Pancreas (tissue), 10 donors: Measurements from ENCODE around the gene ANO1. TPM values are rescaled to one million over a fixed set of nuclear protein-coding genes. Genes with fewer than 3 reads are reported as not detected.

Experiments used
- ATAC-seq, 4 donors: fragments of 200-7000 bp; cut with Tn5 transposase; one replicate each; pipeline versions ENCODE4 v1.8.0 to v1.9.1; 2020; ENCODE audit warnings: mild to moderate bottlenecking in 4 of 4, moderate library complexity in 4 of 4
- DNase-seq, 6 donors: peaks; one replicate each; pipeline ENCODE4 v3.0.0-alpha.2; 2020
- FAIRE-seq: peaks from 2 replicates; lab custom pipeline; 2012; peaks lifted over from hg19 to GRCh38; lab: Jason Lieb, UNC
- H3K27ac ChIP-seq, 4 donors: fragments of 200-600 bp; sonication (generic); 1 replicate in 3 of 4; 2 replicates in 1 of 4; pipeline versions ENCODE4 v1.5.0 to v1.8.0; 2020
- H3K27me3 ChIP-seq, 4 donors: fragments of 200-600 bp; one replicate each; pipeline ENCODE4 v1.8.0; 2021
- H3K36me3 ChIP-seq, 3 donors: fragments of 200-600 bp; sonication (generic) in 1 of 3; one replicate each; pipeline versions ENCODE4 v1.5.0 to v1.8.0; 2020 to 2021
- H3K4me1 ChIP-seq, 3 donors: fragments of 200-600 bp; one replicate each; pipeline ENCODE4 v1.8.0; 2021
- H3K4me3 ChIP-seq, 4 donors: fragments of 200-600 bp; sonication (generic) in 2 of 4; one replicate each; pipeline versions ENCODE4 v1.5.0 to v1.8.0; 2020 to 2021
- H3K9me3 ChIP-seq, 4 donors: fragments of 200-600 bp; one replicate each; pipeline ENCODE4 v1.8.0; 2021
- CTCF ChIP-seq, 4 donors: fragments of 200-600 bp; sonication (generic) in 3 of 4; IDR thresholded peaks; one replicate each; pipeline versions ENCODE4 v1.5.0 to v1.8.0; 2021; ENCODE audit warnings: antibody characterized with exemption in 4 of 4
- WGBS, 2 donors: extraction: QIAGEN DNeasy Blood & Tissue Kit; methylation state at CpG; one replicate each; pipeline ENCODE4 v1.1.7; 2013; 5-methylcytosine and 5-hydroxymethylcytosine counted together
- intact Hi-C, 3 donors: fragments of 100-400 bp; cut with DNase I; formaldehyde crosslinking; loops; one replicate each; pipeline versions ENCODE4 v1.11.1 to v1.14.2; 2022
- polyA plus RNA-seq, 2 donors: library from polyadenylated mRNA; stranded (reverse); fragments of 200-250 nt; gene quantifications; one replicate each; pipeline ENCODE4 v1.2.3, GENCODE V29; 2013
- total RNA-seq, 6 donors: library from RNA; stranded (reverse); fragmentation: NEBNext Ultra II Directional in 4 of 6; extraction: Animal tissue kit (Norgen Biotek cat#: 25700) in 4 of 6; gene quantifications; one replicate each; pipeline versions ENCODE4 v1.2.1 to v1.2.4, GENCODE V29; 2021 to 2023
- donor health status: healthy with polysubstance abuse.
- donor health status: DM: no; HTN: no; CAD: no; lungs with moderate emphysema.
- donor health status: DM: no; HTN: no; CAD: no.
- donor health status: control.
- donor health status: control.
- donor health status: Bipolar disorder and iron deficiency.
- donor health status: DM: yes; HTN: yes; CAD: no.
- donor health status: DM: no; HTN: no; CAD: no.
- donor health status: DM: no; HTN: no; CAD: no.
- donor health status: DM: yes; HTN: yes; CAD: no.

ANO1 gene
- total and polyA plus RNA-seq, 8 donors = 1.5 to 12.4 (median 5.1) TPM

GRCh38 chr11:70092959-70093715, 15.0 kb downstream of the ANO1 start:
- Histone ChIP-seq H3K9me3 (no peaks in the 10 kb centered on the region), H3K4me1 (no peaks in the 10 kb centered on the region), H3K4me3 (no peak overlapping the region), H3K27ac (no peak overlapping the region), H3K36me3 (no peaks in the 10 kb centered on the region), H3K27me3 (no peaks in the 10 kb centered on the region)
- intact Hi-C loops = no loop called here
- 81 to 86% methylated on average over 8 of the region's 8 CpGs for WGBS, 2 donors
- no peak for DNase-seq
- ATAC-seq = no peak
- TF ChIP-seq CTCF (IDR thresholded peaks at IDR 0.05) = no peak
- FAIRE-seq = no peak

GRCh38 chr11:70095541-70096252, 17.6 kb downstream of the ANO1 start:
- TF ChIP-seq CTCF (IDR thresholded peaks at IDR 0.05) = no peak
- no peak for FAIRE-seq

GRCh38 chr11:70097783-70098563, 19.9 kb downstream of the ANO1 start:
- ATAC-seq (no peak), DNase-seq (peak in 1 of 6 donors; percentile 36), FAIRE-seq (no peak)
- no peak for TF ChIP-seq CTCF (IDR thresholded peaks at IDR 0.05)
- 63 to 76% methylated on average over 23 of the region's 23 CpGs for WGBS, 2 donors
- H3K4me3 ChIP-seq = no peak overlapping the region
- intact Hi-C loops = no loop called here
- no peaks in the 10 kb centered on the region for H3K36me3 ChIP-seq
- H3K27me3 ChIP-seq = no peaks in the 10 kb centered on the region
- no peak overlapping the region for H3K27ac ChIP-seq
- no peaks in the 10 kb centered on the region for H3K4me1 ChIP-seq
- H3K9me3 ChIP-seq = no peaks in the 10 kb centered on the region

More at GRCh38 chr11:70095541-70096252, 17.6 kb downstream of the ANO1 start:
- H3K27me3 ChIP-seq = no peaks in the 10 kb centered on the region
- H3K9me3 ChIP-seq = no peaks in the 10 kb centered on the region
- 53 to 59% methylated on average over 13 of the region's 13 CpGs for WGBS, 2 donors
- no peak overlapping the region for H3K4me3 ChIP-seq
- no peaks in the 10 kb centered on the region for H3K4me1 ChIP-seq
- DNase-seq (peak in 1 of 6 donors; percentile 13), ATAC-seq (no peak)
- no peaks in the 10 kb centered on the region for H3K36me3 ChIP-seq
- intact Hi-C loops = no loop called here
- no peak overlapping the region for H3K27ac ChIP-seq

GRCh38 chr11:70098936-70099335, 20.8 kb downstream of the ANO1 start:
- no peak for FAIRE-seq
- TF ChIP-seq CTCF (IDR thresholded peaks at IDR 0.05) = no peak

More at GRCh38 chr11:70098936-70099335, 20.8 kb downstream of the ANO1 start:
- Histone ChIP-seq H3K4me1 (no peaks in the 10 kb centered on the region), H3K9me3 (no peaks in the 10 kb centered on the region), H3K27me3 (no peaks in the 10 kb centered on the region), H3K27ac (no peak overlapping the region), H3K36me3 (no peaks in the 10 kb centered on the region), H3K4me3 (no peak overlapping the region)
- intact Hi-C loops = no loop called here
- DNase-seq (peak in 1 of 6 donors; percentile 42), ATAC-seq (no peak)
- WGBS, 2 donors = 63% methylated on average over 12 of the region's 12 CpGs
